MM.1S (cell line): ENCODE measurements around the gene PNKP.

ENCODE experiments used
- DNase-seq: peaks from one replicate; pipeline ENCODE4 v3.0.0-alpha.2; 2015
- H2AFZ ChIP-seq: fragments of 300-600 bp; sonication (generic); 2 replicates; pipeline ENCODE4 v1.6.0; 2016; ENCODE audit warnings: antibody characterized with exemption, low read length
- H3F3A ChIP-seq: fragments of 300-600 bp; sonication (generic); 2 replicates; pipeline ENCODE4 v1.6.1; 2016; ENCODE audit warnings: mild to moderate bottlenecking, antibody characterized with exemption, low read length, moderate library complexity, mixed read lengths; ENCODE audit not compliant: insufficient read depth
- H3K27ac ChIP-seq: fragments of 300-600 bp; sonication (generic); 2 replicates; pipeline ENCODE4 v1.5.1; 2016; ENCODE audit warnings: mild to moderate bottlenecking, low read length
- H3K27me3 ChIP-seq: fragments of 300-600 bp; sonication (generic); replicated peaks from 2 replicates; pipeline ENCODE4 v1.6.0; 2016; ENCODE audit warnings: low read length; ENCODE audit not compliant: insufficient read depth
- H3K36me3 ChIP-seq: fragments of 300-600 bp; sonication (generic); replicated peaks from 2 replicates; pipeline ENCODE4 v1.6.1; 2016; ENCODE audit warnings: mild to moderate bottlenecking, low read length, mixed read lengths; ENCODE audit not compliant: insufficient read depth
- H3K4me1 ChIP-seq: fragments of 300-600 bp; sonication (generic); 2 replicates; pipeline ENCODE4 v1.6.1; 2016; ENCODE audit warnings: low read length, mixed read lengths
- H3K4me2 ChIP-seq: fragments of 300-600 bp; sonication (generic); 2 replicates; pipeline ENCODE4 v1.6.0; 2016; ENCODE audit warnings: low read depth, low read length
- H3K4me3 ChIP-seq: fragments of 300-600 bp; sonication (generic); 2 replicates; pipeline ENCODE4 v1.5.1; 2016; ENCODE audit warnings: low read length, mixed read lengths
- H3K79me2 ChIP-seq: fragments of 300-600 bp; sonication (generic); 2 replicates; pipeline ENCODE4 v1.6.1; 2016; ENCODE audit warnings: mixed run types, low read length, mixed read lengths
- H3K9ac ChIP-seq: fragments of 300-600 bp; sonication (generic); 2 replicates; pipeline ENCODE4 v1.6.1; 2016; ENCODE audit warnings: low read length, mixed read lengths
- H3K9me2 ChIP-seq: fragments of 300-600 bp; sonication (generic); replicated peaks from 2 replicates; pipeline ENCODE4 v1.6.1; 2016; ENCODE audit warnings: mild to moderate bottlenecking, low read length, mixed read lengths; ENCODE audit not compliant: insufficient read depth
- H3K9me3 ChIP-seq: fragments of 300-600 bp; sonication (generic); replicated peaks from 2 replicates; pipeline ENCODE4 v1.6.1; 2016; ENCODE audit warnings: mild to moderate bottlenecking, low read length, mixed read lengths; ENCODE audit not compliant: insufficient read depth
- H4K20me1 ChIP-seq: fragments of 300-600 bp; sonication (generic); 2 replicates; pipeline ENCODE4 v1.6.1; 2016; ENCODE audit warnings: mild to moderate bottlenecking, low read length, moderate library complexity, mixed read lengths; ENCODE audit not compliant: insufficient read depth
- EZH2 ChIP-seq: fragments of 300-600 bp; sonication (generic); optimal IDR thresholded peaks from 2 replicates; pipeline ENCODE3; 2017; ENCODE audit warnings: low read depth, mild to moderate bottlenecking, antibody characterized with exemption, low read length, mixed read lengths
- EZH2phosphoT487 ChIP-seq: fragments of 300-600 bp; sonication (generic); IDR thresholded peaks from 2 replicates; pipeline ENCODE4 v1.6.1; 2018; ENCODE audit warnings: antibody characterized with exemption, low read length
- TF ChIP-seq, protein P1 (sequence below): fragments of 300-600 bp; sonication (generic); IDR thresholded peaks from 2 replicates; pipeline ENCODE4 v1.5.1; 2016; ENCODE audit warnings: antibody characterized with exemption, low read length, mixed read lengths

The PNKP gene

DNA sequence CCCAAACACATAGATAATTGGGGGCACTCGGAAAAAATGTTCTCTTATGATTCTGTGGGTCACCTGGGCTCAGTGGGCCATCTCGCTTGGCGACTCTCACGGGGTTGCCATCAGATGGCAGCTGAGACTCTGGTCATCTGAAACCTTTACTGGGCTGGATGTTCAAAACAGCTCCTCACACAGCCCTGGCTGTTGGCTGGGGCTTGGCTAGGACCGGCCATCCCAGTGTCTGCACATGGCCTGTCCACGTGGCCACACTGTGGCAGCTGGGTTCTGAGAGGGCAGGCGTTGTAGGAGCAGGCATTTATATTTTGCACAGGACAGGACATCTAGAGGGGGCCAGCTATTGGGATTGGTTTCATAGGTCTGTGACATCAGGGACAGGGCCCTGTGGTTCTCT is 33.8 kb downstream of the PNKP start:
- Histone ChIP-seq H3K27me3 (no peaks in the 10 kb centered on the region), H3K79me2 (no peaks in the 10 kb centered on the region), H3K4me1 (no peaks in the 10 kb centered on the region), H3K4me3 (no peak overlapping the region), H4K20me1 (no peaks in the 10 kb centered on the region), H3K9ac (no peak overlapping the region), H3K9me2 (no peaks in the 10 kb centered on the region), H3K4me2 (no peak overlapping the region), H3K9me3 (no peaks in the 10 kb centered on the region), H3K27ac (no peak overlapping the region), H2AFZ (no peak overlapping the region), H3K36me3 (no peaks in the 10 kb centered on the region), H3F3A (no peaks in the 10 kb centered on the region)
- no peak for TF ChIP-seq EZH2
- no peak for TF ChIP-seq EZH2phosphoT487
- TF ChIP-seq, protein P1, sequence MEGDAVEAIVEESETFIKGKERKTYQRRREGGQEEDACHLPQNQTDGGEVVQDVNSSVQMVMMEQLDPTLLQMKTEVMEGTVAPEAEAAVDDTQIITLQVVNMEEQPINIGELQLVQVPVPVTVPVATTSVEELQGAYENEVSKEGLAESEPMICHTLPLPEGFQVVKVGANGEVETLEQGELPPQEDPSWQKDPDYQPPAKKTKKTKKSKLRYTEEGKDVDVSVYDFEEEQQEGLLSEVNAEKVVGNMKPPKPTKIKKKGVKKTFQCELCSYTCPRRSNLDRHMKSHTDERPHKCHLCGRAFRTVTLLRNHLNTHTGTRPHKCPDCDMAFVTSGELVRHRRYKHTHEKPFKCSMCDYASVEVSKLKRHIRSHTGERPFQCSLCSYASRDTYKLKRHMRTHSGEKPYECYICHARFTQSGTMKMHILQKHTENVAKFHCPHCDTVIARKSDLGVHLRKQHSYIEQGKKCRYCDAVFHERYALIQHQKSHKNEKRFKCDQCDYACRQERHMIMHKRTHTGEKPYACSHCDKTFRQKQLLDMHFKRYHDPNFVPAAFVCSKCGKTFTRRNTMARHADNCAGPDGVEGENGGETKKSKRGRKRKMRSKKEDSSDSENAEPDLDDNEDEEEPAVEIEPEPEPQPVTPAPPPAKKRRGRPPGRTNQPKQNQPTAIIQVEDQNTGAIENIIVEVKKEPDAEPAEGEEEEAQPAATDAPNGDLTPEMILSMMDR = no peak
- no peak for DNase-seq

DNA sequence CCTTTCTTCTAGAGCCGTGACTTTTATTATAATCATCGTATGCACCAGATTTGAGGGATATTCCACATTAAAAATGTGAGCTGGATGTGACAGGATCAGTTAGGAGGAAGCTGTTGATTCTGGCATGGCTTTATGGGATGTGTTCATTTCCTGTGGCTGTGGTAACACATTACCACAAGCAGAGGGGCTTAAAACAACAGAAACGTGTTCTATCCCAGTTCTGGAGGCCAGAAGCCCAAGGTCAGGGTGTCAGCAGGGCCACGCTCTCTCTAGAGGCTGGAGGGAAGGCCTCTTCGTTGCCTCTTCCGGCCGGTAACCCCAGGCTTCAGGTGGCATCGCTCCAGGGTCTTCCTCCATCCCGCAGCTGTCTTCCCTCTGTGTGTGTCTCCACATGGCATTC is 34.8 kb downstream of the PNKP start:
- no peak overlapping the region for H3K4me3 ChIP-seq
- DNase-seq = no peak
- no peaks in the 10 kb centered on the region for H3K4me1 ChIP-seq
- H3K79me2 ChIP-seq = peaks cover under 1% of the 10 kb centered on the region; the same call in 1 of the 2 replicates
- no peaks in the 10 kb centered on the region for H3F3A ChIP-seq
- no peak overlapping the region for H3K9ac ChIP-seq
- no peak overlapping the region for H3K4me2 ChIP-seq
- no peak overlapping the region for H2AFZ ChIP-seq
- TF ChIP-seq EZH2 = no peak
- TF ChIP-seq, protein P1 = no peak
- no peak for TF ChIP-seq EZH2phosphoT487
- H3K27ac ChIP-seq = no peak overlapping the region
- no peaks in the 10 kb centered on the region for H4K20me1 ChIP-seq
- no peaks in the 10 kb centered on the region for H3K9me3 ChIP-seq
- H3K27me3 ChIP-seq = no peaks in the 10 kb centered on the region
- H3K36me3 ChIP-seq = no peaks in the 10 kb centered on the region
- H3K9me2 ChIP-seq = no peaks in the 10 kb centered on the region

DNA sequence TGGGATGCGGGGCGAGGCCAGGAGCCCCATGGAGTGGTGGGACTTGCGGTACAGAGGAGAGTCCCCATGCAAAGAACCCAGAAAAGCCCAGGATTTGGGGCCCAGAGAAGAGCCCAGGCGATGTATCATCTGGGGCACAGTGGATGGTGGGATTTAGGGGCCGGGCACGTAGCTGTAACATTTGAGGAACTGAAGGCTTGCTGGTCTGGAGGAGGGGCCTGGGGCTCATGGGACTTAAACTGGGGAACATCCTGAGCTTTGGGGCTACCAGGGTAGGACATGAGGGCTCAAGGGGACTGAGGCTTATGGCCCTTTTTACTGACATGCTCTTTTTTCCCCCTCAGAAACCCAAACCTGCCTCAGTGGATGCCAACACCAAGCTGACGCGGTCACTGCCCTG is 35.8 kb downstream of the PNKP start:
- no peaks in the 10 kb centered on the region for H3K4me1 ChIP-seq
- DNase-seq = no peak
- no peak overlapping the region for H3K27ac ChIP-seq
- no peaks in the 10 kb centered on the region for H3K9me2 ChIP-seq
- no peak overlapping the region for H3K4me2 ChIP-seq
- H3F3A ChIP-seq = no peaks in the 10 kb centered on the region
- no peak overlapping the region for H3K9ac ChIP-seq
- H3K4me3 ChIP-seq = no peak overlapping the region
- peaks cover 8% of the 10 kb centered on the region for H3K79me2 ChIP-seq
- no peaks in the 10 kb centered on the region for H3K27me3 ChIP-seq
- no peaks in the 10 kb centered on the region for H3K9me3 ChIP-seq
- H4K20me1 ChIP-seq = no peaks in the 10 kb centered on the region
- TF ChIP-seq EZH2 (no peak), EZH2phosphoT487 (no peak)
- TF ChIP-seq, protein P1 = no peak
- no peaks in the 10 kb centered on the region for H3K36me3 ChIP-seq
- H2AFZ ChIP-seq = no peak overlapping the region

DNA sequence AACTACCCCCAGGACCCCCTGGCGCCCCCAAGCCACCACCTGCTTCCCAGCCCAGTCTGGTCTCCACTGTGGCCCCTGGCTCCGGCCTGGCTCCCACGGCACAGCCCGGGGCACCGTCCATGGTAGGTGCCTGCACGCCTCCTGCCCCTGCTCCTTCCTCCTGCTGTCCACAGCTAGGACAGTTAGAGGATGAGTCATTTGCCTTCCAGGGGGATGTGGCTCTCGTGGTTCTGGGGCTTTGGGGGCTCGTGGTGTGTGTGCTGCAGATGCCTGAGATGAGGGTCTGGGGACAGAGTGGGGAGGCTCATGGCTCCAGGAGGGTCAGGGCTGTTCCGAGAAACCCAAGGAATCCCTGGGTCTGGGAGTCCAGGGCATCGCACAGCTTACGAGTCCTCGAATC is 36.6 kb downstream of the PNKP start:
- TF ChIP-seq EZH2phosphoT487 (no peak), EZH2 (no peak)
- TF ChIP-seq, protein P1 = no peak
- DNase-seq = no peak

More for the DNA sequence above, 36.6 kb downstream of the PNKP start:
- Histone ChIP-seq H3K9me2 (no peaks in the 10 kb centered on the region), H3K4me2 (no peak overlapping the region), H3K27ac (no peak overlapping the region), H3F3A (no peaks in the 10 kb centered on the region), H3K36me3 (no peaks in the 10 kb centered on the region; the same call in 1 of the 2 replicates), H3K4me1 (no peaks in the 10 kb centered on the region), H3K4me3 (no peak overlapping the region), H2AFZ (no peak overlapping the region), H3K9me3 (no peaks in the 10 kb centered on the region), H3K9ac (no peak overlapping the region), H3K27me3 (no peaks in the 10 kb centered on the region), H3K79me2 (peaks cover 14% of the 10 kb centered on the region), H4K20me1 (no peaks in the 10 kb centered on the region)
